ENCODE results near the gene CFP.

- TF ChIP-seq POLR2A (IDR thresholded peaks at IDR 0.05; ENCODE audit: low read depth, low read length) (no peak), POLR2AphosphoS5 (IDR thresholded peaks at IDR 0.05; ENCODE audit: low read depth, low read length) (no peak), TAF1 (IDR thresholded peaks at IDR 0.05; ENCODE audit: borderline replicate concordance, low read depth, low read length) (no peak)
These were observed 45.0 kb upstream of the CFP start for GRCh38 chrX:47674776-47675175.
